ENCODE results near the gene RRP15.
A peak's percentile ranks its signal among the peaks of the same experiment; 100 is the strongest.

Gene RRP15, protein sequence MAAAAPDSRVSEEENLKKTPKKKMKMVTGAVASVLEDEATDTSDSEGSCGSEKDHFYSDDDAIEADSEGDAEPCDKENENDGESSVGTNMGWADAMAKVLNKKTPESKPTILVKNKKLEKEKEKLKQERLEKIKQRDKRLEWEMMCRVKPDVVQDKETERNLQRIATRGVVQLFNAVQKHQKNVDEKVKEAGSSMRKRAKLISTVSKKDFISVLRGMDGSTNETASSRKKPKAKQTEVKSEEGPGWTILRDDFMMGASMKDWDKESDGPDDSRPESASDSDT

DNA sequence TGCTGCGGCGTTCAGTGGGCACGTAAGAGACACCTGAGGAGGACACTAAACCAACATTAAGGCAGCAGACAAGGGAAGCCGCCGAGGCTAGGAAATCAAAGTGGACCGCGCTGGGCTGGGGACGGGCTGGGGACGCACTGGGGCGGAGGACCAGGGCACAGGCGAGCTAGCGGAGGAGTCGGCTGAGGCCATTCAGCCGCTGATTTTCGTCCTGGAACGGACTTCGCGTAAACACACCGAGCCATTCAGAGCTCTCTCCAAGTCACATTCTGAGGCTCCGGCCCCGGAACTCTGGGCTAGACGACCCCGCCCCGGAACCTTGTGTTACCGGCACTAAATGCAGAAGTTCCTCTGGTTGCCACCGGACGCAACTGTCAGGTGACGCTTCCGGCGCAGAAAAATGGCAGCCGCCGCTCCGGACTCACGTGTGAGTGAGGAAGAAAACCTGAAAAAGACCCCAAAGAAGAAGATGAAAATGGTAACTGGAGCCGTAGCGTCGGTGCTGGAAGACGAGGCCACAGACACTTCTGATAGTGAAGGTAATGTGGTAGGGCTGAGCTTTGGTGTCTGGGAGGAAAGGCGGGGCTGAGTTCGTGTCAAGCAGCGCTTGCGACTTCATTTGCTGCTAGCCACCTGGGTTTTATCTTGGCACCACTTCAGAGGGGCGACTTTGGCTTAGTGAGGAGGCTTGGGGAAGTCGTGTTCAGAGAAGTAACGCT lies at the start of gene RRP15:
TSS of gene RRP15 (plus strand) at position 377 of the 719 bp plus-strand sequence. CDS start at position 401, 24 bp downstream.
- TF ChIP-seq, protein P1, sequence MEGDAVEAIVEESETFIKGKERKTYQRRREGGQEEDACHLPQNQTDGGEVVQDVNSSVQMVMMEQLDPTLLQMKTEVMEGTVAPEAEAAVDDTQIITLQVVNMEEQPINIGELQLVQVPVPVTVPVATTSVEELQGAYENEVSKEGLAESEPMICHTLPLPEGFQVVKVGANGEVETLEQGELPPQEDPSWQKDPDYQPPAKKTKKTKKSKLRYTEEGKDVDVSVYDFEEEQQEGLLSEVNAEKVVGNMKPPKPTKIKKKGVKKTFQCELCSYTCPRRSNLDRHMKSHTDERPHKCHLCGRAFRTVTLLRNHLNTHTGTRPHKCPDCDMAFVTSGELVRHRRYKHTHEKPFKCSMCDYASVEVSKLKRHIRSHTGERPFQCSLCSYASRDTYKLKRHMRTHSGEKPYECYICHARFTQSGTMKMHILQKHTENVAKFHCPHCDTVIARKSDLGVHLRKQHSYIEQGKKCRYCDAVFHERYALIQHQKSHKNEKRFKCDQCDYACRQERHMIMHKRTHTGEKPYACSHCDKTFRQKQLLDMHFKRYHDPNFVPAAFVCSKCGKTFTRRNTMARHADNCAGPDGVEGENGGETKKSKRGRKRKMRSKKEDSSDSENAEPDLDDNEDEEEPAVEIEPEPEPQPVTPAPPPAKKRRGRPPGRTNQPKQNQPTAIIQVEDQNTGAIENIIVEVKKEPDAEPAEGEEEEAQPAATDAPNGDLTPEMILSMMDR (IDR thresholded peaks at IDR 0.05; ENCODE audit: unreplicated experiment in 3 of 3), result no peak
- H3K27ac Mint-ChIP-seq, result peak within 1 kb of the TSS; percentile 78 to 98 (median 97)
- H3K27me3 Mint-ChIP-seq (ENCODE audit: low read depth), result peaks cover 3% of the 10 kb centered on the region
- H3K4me1 Mint-ChIP-seq, result peaks cover 36% of the 10 kb centered on the region
- peaks cover 5% of the 10 kb centered on the region for H3K9me3 Mint-ChIP-seq
- no peaks in the 10 kb centered on the region for H3K36me3 Mint-ChIP-seq (ENCODE audit: low read depth)
- peak within 1 kb of the TSS; percentile 97 to 98 (median 98) for H3K4me3 Mint-ChIP-seq

DNA sequence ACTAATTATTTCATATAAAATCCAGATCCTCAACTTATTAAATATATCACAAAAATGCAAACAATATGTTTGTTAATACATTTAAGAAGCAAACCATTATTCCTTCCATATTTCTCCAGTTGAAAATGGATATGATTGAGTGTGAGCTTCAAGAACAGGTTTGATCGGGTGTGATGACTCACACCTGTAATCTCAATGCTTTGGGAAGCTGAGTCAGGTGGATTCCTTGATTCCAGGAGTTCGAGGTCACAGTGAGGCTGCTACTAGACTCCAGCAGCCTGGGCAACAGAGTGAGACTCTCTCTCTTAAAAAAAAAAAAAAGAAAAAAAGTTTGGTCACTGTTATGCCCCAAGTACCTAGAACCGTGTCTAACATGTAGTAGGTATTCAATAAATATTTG lies 42.9 kb upstream of the RRP15 start:
- H3K36me3 Mint-ChIP-seq (ENCODE audit: low read depth), result no peaks in the 10 kb centered on the region
- peaks cover 10% of the 10 kb centered on the region for H3K27me3 Mint-ChIP-seq (ENCODE audit: low read depth)
- H3K4me1 Mint-ChIP-seq, result no peaks in the 10 kb centered on the region
- H3K4me3 Mint-ChIP-seq, result no peak overlapping the region
- TF ChIP-seq, protein P1 (IDR thresholded peaks at IDR 0.05; ENCODE audit: unreplicated experiment in 3 of 3), result no peak
- no peak overlapping the region for H3K27ac Mint-ChIP-seq
- peaks cover 3% of the 10 kb centered on the region for H3K9me3 Mint-ChIP-seq

DNA sequence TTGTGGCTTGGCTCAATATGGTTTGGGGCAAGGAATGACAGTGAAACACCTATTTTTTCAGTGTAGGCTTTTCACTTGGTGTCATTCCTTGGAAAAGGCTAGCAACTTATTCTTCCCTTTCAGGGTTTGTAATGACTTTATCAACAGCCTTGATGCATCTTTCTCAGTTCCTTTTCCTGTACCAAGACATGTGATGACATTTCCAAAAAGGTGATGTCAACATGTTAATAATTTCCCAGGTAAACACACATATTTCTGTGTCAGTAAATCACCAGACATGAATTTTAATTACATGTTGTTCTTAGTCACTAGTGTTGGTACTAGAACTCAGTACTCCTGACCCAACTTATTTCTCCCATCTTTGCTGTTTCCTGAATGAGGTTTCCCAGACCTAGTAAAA lies 37.8 kb upstream of the RRP15 start:
- TF ChIP-seq, protein P1 (IDR thresholded peaks at IDR 0.05; ENCODE audit: unreplicated experiment in 3 of 3), result no peak
- peaks cover 5% of the 10 kb centered on the region for H3K27me3 Mint-ChIP-seq (ENCODE audit: low read depth)
- H3K4me3 Mint-ChIP-seq, result no peak overlapping the region
- H3K9me3 Mint-ChIP-seq, result no peaks in the 10 kb centered on the region
- H3K36me3 Mint-ChIP-seq (ENCODE audit: low read depth), result no peaks in the 10 kb centered on the region
- H3K4me1 Mint-ChIP-seq, result no peaks in the 10 kb centered on the region
- H3K27ac Mint-ChIP-seq, result no peak overlapping the region

DNA sequence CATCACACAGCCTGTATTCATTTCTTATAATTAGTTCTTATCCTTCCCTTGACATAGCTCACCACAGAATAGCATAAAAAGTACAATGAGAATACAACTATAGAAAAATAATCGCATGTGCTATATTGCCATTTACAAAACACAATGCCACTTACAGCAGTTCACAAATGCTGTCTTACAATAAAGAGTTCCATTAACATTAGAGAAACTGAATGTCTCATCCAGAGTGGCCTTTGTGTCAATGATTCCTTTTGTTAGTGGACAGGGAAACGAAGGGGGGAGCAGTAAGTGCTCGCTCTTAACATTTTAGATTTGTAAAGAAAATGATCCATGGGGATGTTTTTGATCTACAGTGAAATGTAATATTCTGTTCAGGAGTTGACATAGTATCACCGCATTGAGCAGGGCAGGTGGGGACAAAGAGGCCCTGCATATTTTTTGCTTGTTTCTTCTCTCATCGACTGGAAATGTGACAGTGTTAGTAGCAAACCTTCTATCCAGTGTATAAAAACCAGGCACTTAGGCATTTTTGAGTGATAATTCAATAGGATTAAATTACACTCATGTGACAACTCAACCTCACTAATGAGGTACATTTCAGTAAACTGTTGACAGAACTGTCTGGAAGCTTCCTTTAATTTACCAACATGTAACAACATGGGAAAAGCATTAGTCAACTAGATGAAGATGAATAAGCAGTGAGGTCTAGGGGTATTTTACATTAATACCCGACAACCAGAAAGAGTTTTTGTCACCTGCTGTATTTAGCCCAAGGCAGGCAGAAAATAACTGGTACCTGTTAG lies 35.6 kb upstream of the RRP15 start:
- H3K36me3 Mint-ChIP-seq (ENCODE audit: low read depth), result no peaks in the 10 kb centered on the region
- TF ChIP-seq, protein P1 (IDR thresholded peaks at IDR 0.05; ENCODE audit: unreplicated experiment in 3 of 3), result no peak
- no peaks in the 10 kb centered on the region for H3K9me3 Mint-ChIP-seq
- H3K27me3 Mint-ChIP-seq (ENCODE audit: low read depth), result peaks cover 5% of the 10 kb centered on the region
- no peak overlapping the region for H3K4me3 Mint-ChIP-seq
- H3K27ac Mint-ChIP-seq, result no peak overlapping the region
- no peaks in the 10 kb centered on the region for H3K4me1 Mint-ChIP-seq

DNA sequence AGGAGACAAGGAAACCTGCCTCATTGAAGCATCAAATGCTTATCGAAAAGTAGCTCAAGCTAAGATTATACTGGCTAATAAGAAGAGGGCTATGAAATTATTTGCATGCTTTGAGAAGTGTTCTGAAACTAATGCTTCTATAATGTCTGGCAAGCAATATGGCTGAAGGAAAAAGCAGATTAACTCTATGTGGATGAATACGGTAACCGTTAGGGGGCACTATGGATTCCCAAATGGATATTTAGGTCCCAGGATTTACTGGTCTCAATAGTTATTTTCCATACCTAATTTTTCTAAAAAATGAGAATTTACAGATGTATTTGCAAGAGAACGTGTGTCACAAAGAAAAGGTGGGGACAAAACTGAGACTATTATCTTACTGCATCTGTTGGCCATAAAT lies 34.6 kb upstream of the RRP15 start:
- TF ChIP-seq, protein P1 (IDR thresholded peaks at IDR 0.05; ENCODE audit: unreplicated experiment in 3 of 3), result no peak
- Mint-ChIP-seq H3K27ac (no peak overlapping the region), H3K27me3 (ENCODE audit: low read depth) (no peaks in the 10 kb centered on the region), H3K4me1 (no peaks in the 10 kb centered on the region), H3K9me3 (no peaks in the 10 kb centered on the region), H3K4me3 (no peak overlapping the region), H3K36me3 (ENCODE audit: low read depth) (no peaks in the 10 kb centered on the region)
